DND-41 (cell line): Measurements from ENCODE around the gene MTMR4.
A peak's percentile ranks its signal among the peaks of the same experiment; 100 is the strongest.

Experiments
- ATAC-seq: fragments of 200-7000 bp; cut with Tn5 transposase; 3 replicates; pipeline ENCODE4 v1.9.1; 2021; ENCODE audit warnings: low read depth; ENCODE audit not compliant: insufficient read depth
- DNase-seq: peaks from one replicate; pipeline ENCODE4 v3.0.0-alpha.2; 2020
- H2AFZ ChIP-seq: 2 replicates; pipeline ENCODE4 v1.6.0; 2012; ENCODE audit warnings: low read depth, low read length
- H3K27ac ChIP-seq: 2 replicates; pipeline ENCODE4 v1.5.1; 2012; ENCODE audit warnings: low read length, inconsistent platforms
- H3K27me3 ChIP-seq: fragments of 200-600 bp; sonication (generic); 2 replicates; pipeline ENCODE4 v1.6.0; 2012; ENCODE audit warnings: low read length, mild to moderate bottlenecking, inconsistent platforms; ENCODE audit not compliant: insufficient read depth, poor library complexity
- H3K36me3 ChIP-seq: 2 replicates; pipeline ENCODE4 v1.5.1; 2012; ENCODE audit warnings: low read length, inconsistent platforms; ENCODE audit not compliant: insufficient read depth
- H3K4me1 ChIP-seq: 2 replicates; pipeline ENCODE4 v1.5.1; 2012; ENCODE audit warnings: mild to moderate bottlenecking, low read length; ENCODE audit not compliant: insufficient read depth
- H3K4me2 ChIP-seq: 2 replicates; pipeline ENCODE4 v1.6.0; 2012; ENCODE audit warnings: mild to moderate bottlenecking, moderate library complexity, low read length, inconsistent platforms; ENCODE audit not compliant: insufficient read depth
- H3K4me3 ChIP-seq, 2 experiments: fragments of 200-600 bp in 1 of 2; shearing (Covaris generic) in 1 of 2; 2 replicates each; pipeline ENCODE4 v1.5.1; 2012 to 2016; ENCODE audit warnings: inconsistent platforms in 2 of 2, low read length in 2 of 2, mild to moderate bottlenecking in 2 of 2, low read depth in 1 of 2, moderate library complexity in 1 of 2
- H3K79me2 ChIP-seq: 2 replicates; pipeline ENCODE4 v1.6.0; 2012; ENCODE audit warnings: low read length, inconsistent platforms; ENCODE audit not compliant: insufficient read depth
- H3K9ac ChIP-seq: 2 replicates; pipeline ENCODE4 v1.6.0; 2012; ENCODE audit warnings: low read depth, mild to moderate bottlenecking, inconsistent platforms, low read length, moderate library complexity
- H3K9me3 ChIP-seq: 2 replicates; pipeline ENCODE4 v1.5.1; 2012; ENCODE audit warnings: low read length, moderate library complexity, mild to moderate bottlenecking, inconsistent platforms; ENCODE audit not compliant: insufficient read depth, severe bottlenecking
- H4K20me1 ChIP-seq: 2 replicates; pipeline ENCODE4 v1.6.0; 2012; ENCODE audit warnings: low read length; ENCODE audit not compliant: insufficient read depth
- CTCF ChIP-seq: IDR thresholded peaks from 2 replicates; pipeline ENCODE4 v1.5.1; 2012; ENCODE audit warnings: borderline replicate concordance, low read length, moderate library complexity, mild to moderate bottlenecking; ENCODE audit not compliant: poor library complexity, severe bottlenecking; ENCODE audit errors: extremely low read depth
- EZH2 ChIP-seq: IDR thresholded peaks from 3 replicates; pipeline ENCODE4 v1.6.1; 2012; ENCODE audit warnings: borderline replicate concordance, low read depth, mild to moderate bottlenecking, moderate library complexity, low read length, inconsistent platforms; ENCODE audit not compliant: severe bottlenecking

Gene MTMR4

GRCh38 chr17:58447039-58447975 is 67.1 kb downstream of the MTMR4 start:
- H3K4me3 ChIP-seq = no peak overlapping the region
- no peak overlapping the region for H3K27ac ChIP-seq
- ATAC-seq (peak; percentile 99), DNase-seq (peak; percentile 84)
- no peaks in the 10 kb centered on the region for H3K9me3 ChIP-seq
- H4K20me1 ChIP-seq = no peaks in the 10 kb centered on the region
- no peak overlapping the region for H3K4me2 ChIP-seq
- no peak overlapping the region for H3K9ac ChIP-seq
- no peaks in the 10 kb centered on the region for H3K36me3 ChIP-seq
- TF ChIP-seq EZH2 = no peak
- TF ChIP-seq CTCF = peak; percentile 93
- peaks cover 3% of the 10 kb centered on the region for H3K27me3 ChIP-seq
- H2AFZ ChIP-seq = no peak overlapping the region
- peaks cover 2% of the 10 kb centered on the region; the same call in 1 of the 2 replicates for H3K4me1 ChIP-seq
- no peaks in the 10 kb centered on the region for H3K79me2 ChIP-seq

GRCh38 chr17:58446086-58446485 is 68.4 kb downstream of the MTMR4 start:
- no peak for DNase-seq
- Histone ChIP-seq H3K9ac (no peak overlapping the region), H3K79me2 (no peaks in the 10 kb centered on the region), H2AFZ (no peak overlapping the region), H3K4me3 (no peak overlapping the region), H3K27me3 (peaks cover 12% of the 10 kb centered on the region), H3K9me3 (no peaks in the 10 kb centered on the region), H3K36me3 (no peaks in the 10 kb centered on the region), H4K20me1 (no peaks in the 10 kb centered on the region), H3K27ac (no peak overlapping the region), H3K4me2 (no peak overlapping the region), H3K4me1 (peaks cover 2% of the 10 kb centered on the region; the same call in 1 of the 2 replicates)
- TF ChIP-seq EZH2 (no peak), CTCF (no peak)
- no peak for ATAC-seq
